Astrocyte of the spinal cord (primary cell): ENCODE data around the gene NELFB.

Experiments
- DNase-seq: peaks from one replicate; pipeline ENCODE4 v3.0.0; 2011; ENCODE audit warnings: low read depth, low spot score
- H3K4me3 ChIP-seq: 2 replicates; pipeline ENCODE4 v1.5.1; 2011; ENCODE audit warnings: low read depth, mild to moderate bottlenecking, low read length, moderate library complexity
- in situ Hi-C: cut with HindIII; loops from 2 replicates; pipeline ENCODE4 v1.10.0; 2017; ENCODE audit warnings: low sequenced_read_pairs
- TF ChIP-seq, protein P1 (sequence below): IDR thresholded peaks from 2 replicates; pipeline ENCODE4 v1.5.1; 2012; ENCODE audit warnings: low read depth, mild to moderate bottlenecking, low read length, inconsistent platforms

Gene NELFB

DNA sequence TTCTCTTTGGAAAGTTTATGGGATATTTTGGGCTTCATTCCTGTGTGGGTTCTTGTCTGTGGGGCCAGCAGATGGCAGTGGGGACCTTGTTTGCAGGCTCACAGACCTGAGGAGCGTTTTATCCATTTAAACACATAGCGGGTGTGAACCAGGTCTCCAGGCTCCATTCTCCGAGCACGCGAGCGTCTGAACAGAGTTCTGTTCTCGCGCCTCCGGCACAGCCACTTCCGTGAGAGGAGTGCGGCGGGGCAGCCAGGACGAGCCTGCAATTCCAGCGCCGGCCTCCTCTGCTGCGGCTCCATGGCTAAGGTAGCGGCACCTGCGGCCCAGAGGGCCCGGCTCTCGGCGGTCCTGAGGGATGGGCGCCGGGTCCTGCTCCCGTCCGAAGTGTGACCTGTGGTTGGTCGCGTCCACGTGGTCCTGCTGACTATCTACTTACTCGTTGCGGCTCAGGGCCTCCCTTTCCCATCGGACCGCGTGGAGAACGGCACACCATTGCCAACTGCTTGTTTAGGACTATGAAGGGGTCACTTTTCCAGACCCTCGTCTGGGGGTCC is 39.6 kb downstream of the NELFB start:
- DNase-seq = peak; percentile 35

DNA sequence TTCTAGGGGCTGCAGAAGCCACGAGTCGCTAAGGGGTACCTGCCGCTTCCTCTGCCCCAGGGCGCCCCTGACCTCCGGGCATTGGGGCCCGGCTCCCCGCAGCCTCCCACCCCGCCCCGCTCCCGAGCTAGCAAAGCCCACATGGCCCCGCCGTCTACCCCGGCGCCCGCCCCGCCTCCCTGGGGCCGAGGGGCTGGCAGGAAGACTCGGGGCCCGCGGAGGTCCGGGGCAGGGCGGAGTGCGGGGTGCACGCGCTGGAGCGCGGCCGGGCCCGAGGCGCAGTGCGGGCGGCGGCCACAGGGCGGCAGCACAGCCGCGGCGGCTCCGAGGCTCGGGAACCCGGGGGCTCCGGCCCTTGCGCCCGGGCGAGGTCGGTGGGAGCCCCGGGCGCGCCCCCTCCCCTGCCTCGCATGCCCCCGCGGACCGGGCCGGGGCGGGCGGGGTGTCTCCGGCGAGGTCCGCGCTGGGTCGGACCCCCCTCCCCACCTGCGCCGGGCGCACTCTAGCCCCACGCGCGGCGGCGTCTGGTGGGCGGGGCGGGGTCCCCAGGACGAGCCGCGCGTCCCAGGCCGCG is 40.2 kb downstream of the NELFB start:
- DNase-seq = no peak
- TF ChIP-seq, protein P1, sequence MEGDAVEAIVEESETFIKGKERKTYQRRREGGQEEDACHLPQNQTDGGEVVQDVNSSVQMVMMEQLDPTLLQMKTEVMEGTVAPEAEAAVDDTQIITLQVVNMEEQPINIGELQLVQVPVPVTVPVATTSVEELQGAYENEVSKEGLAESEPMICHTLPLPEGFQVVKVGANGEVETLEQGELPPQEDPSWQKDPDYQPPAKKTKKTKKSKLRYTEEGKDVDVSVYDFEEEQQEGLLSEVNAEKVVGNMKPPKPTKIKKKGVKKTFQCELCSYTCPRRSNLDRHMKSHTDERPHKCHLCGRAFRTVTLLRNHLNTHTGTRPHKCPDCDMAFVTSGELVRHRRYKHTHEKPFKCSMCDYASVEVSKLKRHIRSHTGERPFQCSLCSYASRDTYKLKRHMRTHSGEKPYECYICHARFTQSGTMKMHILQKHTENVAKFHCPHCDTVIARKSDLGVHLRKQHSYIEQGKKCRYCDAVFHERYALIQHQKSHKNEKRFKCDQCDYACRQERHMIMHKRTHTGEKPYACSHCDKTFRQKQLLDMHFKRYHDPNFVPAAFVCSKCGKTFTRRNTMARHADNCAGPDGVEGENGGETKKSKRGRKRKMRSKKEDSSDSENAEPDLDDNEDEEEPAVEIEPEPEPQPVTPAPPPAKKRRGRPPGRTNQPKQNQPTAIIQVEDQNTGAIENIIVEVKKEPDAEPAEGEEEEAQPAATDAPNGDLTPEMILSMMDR = peak; percentile 45
- H3K4me3 ChIP-seq = no peak overlapping the region
- in situ Hi-C loops = no loop called here

More for the DNA sequence above, 39.6 kb downstream of the NELFB start:
- in situ Hi-C loops = no loop called here
- TF ChIP-seq, protein P1 = peak; percentile 32
- no peak overlapping the region for H3K4me3 ChIP-seq

DNA sequence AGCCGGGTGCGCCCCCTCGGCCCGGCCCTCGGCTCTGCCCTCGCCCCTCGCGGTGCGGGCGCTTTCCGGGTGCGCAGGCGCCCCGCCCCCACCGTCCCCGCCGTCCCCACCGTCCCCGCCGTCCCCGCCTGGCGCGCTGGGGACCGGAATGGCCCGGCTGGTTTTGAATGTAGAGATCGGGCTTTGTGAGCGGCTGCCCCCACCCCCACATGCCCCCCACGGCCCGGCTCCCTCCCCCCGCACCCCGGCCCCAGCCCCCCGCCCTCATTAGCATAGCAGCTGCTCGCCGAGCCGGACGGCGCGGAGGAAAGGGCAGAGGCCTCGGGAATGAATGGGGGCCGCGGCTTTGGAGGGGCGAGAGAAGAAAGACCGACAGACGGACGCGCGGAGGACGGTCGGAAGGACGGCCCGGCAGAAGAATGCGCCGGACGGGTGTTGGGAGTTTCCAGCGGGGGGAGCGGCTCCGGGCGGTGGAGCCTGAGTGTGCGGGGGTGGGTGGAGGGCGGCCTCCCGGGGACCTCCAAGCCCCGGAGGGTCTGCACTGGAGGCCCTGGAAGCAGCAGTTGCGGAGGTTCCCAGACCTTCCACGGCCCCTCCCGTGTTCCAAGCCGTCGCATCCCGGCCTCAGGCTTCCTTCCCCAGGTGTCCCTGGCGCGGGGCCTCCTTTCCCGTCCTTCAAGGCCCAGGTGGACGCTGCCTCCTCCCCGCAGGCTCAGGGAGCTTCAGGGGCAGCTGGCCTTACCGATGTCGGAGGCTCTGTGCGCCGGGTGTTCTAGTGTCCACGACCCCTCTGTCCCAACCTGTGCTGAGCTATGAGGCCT is 40.9 kb downstream of the NELFB start:
- no peak for DNase-seq
- TF ChIP-seq, protein P1 = no peak
- in situ Hi-C loops = no loop called here
- no peak overlapping the region for H3K4me3 ChIP-seq

DNA sequence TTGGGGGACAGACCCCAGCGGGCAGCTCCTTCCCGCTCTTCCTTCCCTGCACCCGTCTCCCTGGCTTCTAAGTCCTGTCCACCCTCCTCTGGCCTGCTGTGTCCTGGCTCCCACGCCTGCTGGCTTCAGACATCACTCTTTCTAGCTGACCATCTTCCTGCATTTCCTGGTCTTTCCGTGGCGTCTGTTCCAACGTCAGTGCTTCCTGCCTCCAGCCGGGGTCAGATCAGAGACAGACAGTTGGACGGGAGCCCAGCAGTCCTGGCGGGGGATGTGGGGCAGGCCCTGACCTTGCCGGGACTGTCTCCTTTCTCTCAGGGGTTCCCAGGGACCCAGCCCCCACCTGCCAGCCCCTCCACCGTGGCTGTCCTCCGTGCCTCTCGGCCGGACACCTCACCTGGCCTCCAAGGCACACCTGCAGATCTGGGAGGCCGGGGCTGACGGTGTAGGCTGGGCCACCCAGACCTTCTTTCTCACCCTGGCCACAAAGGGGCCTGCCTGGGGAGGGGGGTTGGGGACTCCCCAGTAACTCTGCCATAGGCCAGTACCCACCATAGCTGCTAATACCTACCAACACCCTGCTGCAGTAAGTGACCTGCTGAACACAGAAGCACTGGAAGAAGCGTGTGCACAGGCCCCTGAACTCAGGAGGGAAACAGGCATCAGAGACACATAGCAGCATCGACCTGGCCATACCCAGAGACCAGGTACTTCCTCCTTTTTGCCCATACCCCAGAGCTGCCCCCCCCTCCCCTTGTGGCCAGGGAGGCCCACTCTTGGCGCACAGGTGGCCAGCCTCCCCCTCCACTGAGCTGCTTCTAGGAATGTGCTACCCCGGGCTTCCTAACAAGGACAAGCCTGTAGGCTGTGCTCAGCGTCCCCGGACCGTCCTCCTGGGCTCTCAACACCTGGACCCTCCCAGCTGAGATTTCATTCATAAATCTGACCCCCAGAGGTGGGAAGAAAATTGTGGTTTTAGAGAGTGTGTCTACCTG is 41.8 kb downstream of the NELFB start:
- peak; percentile 56 for DNase-seq
- in situ Hi-C loops = no loop called here
- no peak overlapping the region for H3K4me3 ChIP-seq
- TF ChIP-seq, protein P1 = no peak

DNA sequence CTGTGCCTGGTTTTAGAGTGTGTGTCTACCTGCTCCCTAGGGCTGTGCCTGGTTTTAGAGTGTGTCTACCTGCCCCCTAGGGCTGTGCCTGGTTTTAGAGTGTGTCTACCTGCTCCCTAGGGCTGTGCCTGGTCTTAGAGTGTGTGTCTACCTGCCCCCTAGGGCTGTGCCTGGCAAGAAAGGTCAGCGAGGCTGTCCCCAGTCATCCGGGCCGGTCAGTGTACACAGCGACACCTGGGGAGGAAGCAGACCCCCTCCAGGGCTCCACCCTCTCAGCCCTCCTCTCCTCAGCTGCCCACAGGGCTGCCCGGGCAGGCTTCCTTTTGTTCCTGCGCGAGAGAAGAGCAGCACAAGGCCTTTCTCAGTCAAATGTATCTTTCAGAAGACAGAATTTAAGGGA is 42.8 kb downstream of the NELFB start:
- H3K4me3 ChIP-seq = no peak overlapping the region
- in situ Hi-C loops = no loop called here
- no peak for DNase-seq
- TF ChIP-seq, protein P1 = no peak
